ENCODE results near the gene EML6. TPM values are rescaled to one million over a fixed set of nuclear protein-coding genes. Genes with fewer than 3 reads are reported as not detected.

EML6 gene
- polyA plus RNA-seq, 1 of the 3 experiments (the other 2 are of a cell fraction) = 1.1 TPM

GRCh38 chr2:54966837-54967236 is 243.4 kb downstream of the EML6 start (continued):
- no peak for TF ChIP-seq ZBTB33 (IDR thresholded peaks at IDR 0.05; ENCODE audit: borderline replicate concordance, low read depth)
- no peak for TF ChIP-seq CHD2 (IDR thresholded peaks at IDR 0.05; ENCODE audit: low read length, partially characterized antibody)
- TF ChIP-seq CTCF (IDR thresholded peaks at IDR 0.05) = no peak

GRCh38 chr2:54967269-54967668 is 243.8 kb downstream of the EML6 start:
- ChIA-PET POLR2A (no interaction called here), CTCF (interaction anchor here (1.5 kb wide), 1 partner anchor 13 kb away, joined by 4 read pairs; no protein-coding TSS in a partner anchor)
- WGBS (ENCODE audit: low lambda C conversion rate) = 97% methylated on average over 4 of the region's 4 CpGs
- Histone ChIP-seq H4K20me1 (ENCODE audit: insufficient read depth) (peaks cover 39% of the 10 kb centered on the region), H3K79me2 (ENCODE audit: insufficient read depth) (peaks cover 41% of the 10 kb centered on the region), H3K27me3 (ENCODE audit: insufficient read depth) (no peaks in the 10 kb centered on the region), H3K4me1 (ENCODE audit: control insufficient read depth in 1 of 2, insufficient read depth in 2 of 2, low read depth in 1 of 2, low read length in 1 of 2) (peaks cover 3 to 4% of the 10 kb centered on the region in 2 experiments; a peak in 2 of 4 replicates), H3K4me3 (ENCODE audit: low read depth in 2 of 2, low read length in 1 of 2) (no peak overlapping the region), H3K9me2 (no peaks in the 10 kb centered on the region), H2AFZ (ENCODE audit: low read depth) (no peak overlapping the region), H3K9me3 (no peaks in the 10 kb centered on the region), H3F3A (replicated peaks; ENCODE audit: insufficient read depth) (peaks cover 45% of the 10 kb centered on the region), H3K4me2 (no peak overlapping the region), H3K9ac (no peak overlapping the region), H3K36me3 (replicated peaks in 1 of 2; ENCODE audit: control insufficient read depth in 1 of 2, insufficient read depth in 2 of 2, low read length in 1 of 2) (peaks cover 50 to 64% of the 10 kb centered on the region in 2 experiments), H3K27ac (ENCODE audit: low read depth in 2 of 2, low read length in 1 of 2) (no peak overlapping the region)
- DNase-seq = no peak
- TF ChIP-seq FOXM1 (IDR thresholded peaks at IDR 0.05; ENCODE audit: low read depth) (no peak), CHD2 (IDR thresholded peaks at IDR 0.05; ENCODE audit: low read length, partially characterized antibody) (no peak), MAX (IDR thresholded peaks at IDR 0.05; ENCODE audit: low read depth) (no peak), POLR2AphosphoS5 (IDR thresholded peaks at IDR 0.05; ENCODE audit: low read depth, low read length) (peak; percentile 15; the same call in 1 of the 2 replicates)

GRCh38 chr2:54967759-54968365 is 244.4 kb downstream of the EML6 start:
- peaks cover 45% of the 10 kb centered on the region for H4K20me1 ChIP-seq (ENCODE audit: insufficient read depth)
- POLR2A ChIA-PET = no interaction called here
- CTCF ChIA-PET = interaction anchor here (1.1 to 1.5 kb wide), 2 partner anchors 201 to 207 kb away, joined by 3 read pairs; no protein-coding TSS in a partner anchor

More at GRCh38 chr2:54967759-54968365, 244.4 kb downstream of the EML6 start:
- Histone ChIP-seq H3K36me3 (replicated peaks in 1 of 2; ENCODE audit: control insufficient read depth in 1 of 2, insufficient read depth in 2 of 2, low read length in 1 of 2) (peaks cover 56 to 70% of the 10 kb centered on the region in 2 experiments), H3K4me2 (no peak overlapping the region), H3K27ac (ENCODE audit: low read depth in 2 of 2, low read length in 1 of 2) (no peak overlapping the region), H3K4me3 (ENCODE audit: low read depth in 2 of 2, low read length in 1 of 2) (no peak overlapping the region), H2AFZ (ENCODE audit: low read depth) (no peak overlapping the region), H3K9ac (no peak overlapping the region), H3K27me3 (ENCODE audit: insufficient read depth) (no peaks in the 10 kb centered on the region), H3F3A (replicated peaks; ENCODE audit: insufficient read depth) (peaks cover 46% of the 10 kb centered on the region), H3K4me1 (ENCODE audit: control insufficient read depth in 1 of 2, insufficient read depth in 2 of 2, low read depth in 1 of 2, low read length in 1 of 2) (peaks cover 3 to 4% of the 10 kb centered on the region in 2 experiments; a peak in 2 of 4 replicates), H3K9me2 (no peaks in the 10 kb centered on the region), H3K79me2 (ENCODE audit: insufficient read depth) (peaks cover 47% of the 10 kb centered on the region), H3K9me3 (no peaks in the 10 kb centered on the region)
- no peak for DNase-seq
- TF ChIP-seq FOXM1 (IDR thresholded peaks at IDR 0.05; ENCODE audit: low read depth) (no peak), POLR2AphosphoS5 (IDR thresholded peaks at IDR 0.05; ENCODE audit: low read depth, low read length) (peak; percentile 30)
- WGBS (ENCODE audit: low lambda C conversion rate) = 95% methylated on average over 18 of the region's 18 CpGs

Data from SK-N-SH (cell line).